GM12878 (cell line): ENCODE data around the gene TNIP1. TPM values are rescaled to one million over a fixed set of nuclear protein-coding genes. Genes with fewer than 3 reads are reported as not detected.

Source experiments
- ATAC-seq: fragments of 200-7000 bp; cut with Tn5 transposase; 3 replicates; pipeline ENCODE4 v1.9.1; 2020; ENCODE audit warnings: mild to moderate bottlenecking, moderate library complexity
- BruUV-seq: library from RNA; stranded (reverse); fragments of 400-500 nt; replicated peaks from 2 replicates; lab custom pipeline; 2021; lab: Mats Ljungman, UMichigan
- CTCF ChIA-PET: fragments of 300-600 bp; sonication (Branson Sonifier 250); formaldehyde crosslinking; extraction: SDS; loops from one replicate; lab custom pipeline; 2021; ENCODE audit warnings: inconsistent platforms; lab: Yijun Ruan, JAX
- POLR2A ChIA-PET: fragments of 350-600 bp; formaldehyde crosslinking; extraction: SDS; loops from one replicate; lab custom pipeline; 2021; ENCODE audit warnings: inconsistent platforms; lab: Charles Lee
- RAD21 ChIA-PET: fragments of 300-600 bp; sonication (Branson Sonifier 250); formaldehyde crosslinking; loops from one replicate; lab custom pipeline; 2023; ENCODE audit warnings: antibody characterized with exemption; ENCODE audit not compliant: unreplicated experiment; lab: Charles Lee
- SMC1A ChIA-PET: fragments of 300-600 bp; sonication (Branson Sonifier 250); formaldehyde crosslinking; loops from one replicate; lab custom pipeline; 2023; ENCODE audit not compliant: unreplicated experiment, uncharacterized antibody; lab: Charles Lee
- DNase-seq: peaks from one replicate; pipeline ENCODE4 v3.0.0-alpha.2; 2011; ENCODE audit warnings: low read depth, low spot score
- FAIRE-seq: peaks from 3 replicates; lab custom pipeline; 2011; peaks lifted over from hg19 to GRCh38; lab: Jason Lieb, UNC
- H2AFZ ChIP-seq: 2 replicates; pipeline ENCODE4 v1.6.0; 2011; ENCODE audit warnings: low read depth, low read length, control low read depth; ENCODE audit not compliant: control insufficient read depth
- H3K27ac ChIP-seq: 2 replicates; pipeline ENCODE4 v1.5.1; 2011; ENCODE audit warnings: control low read depth; ENCODE audit not compliant: control insufficient read depth, insufficient read depth
- H3K27me3 ChIP-seq, 2 experiments: replicated peaks in 1 of 2; 2 replicates each; pipeline versions ENCODE4 v1.6.0 to v1.6.1; 2011; ENCODE audit warnings: low read length in 1 of 2; ENCODE audit not compliant: control insufficient read depth in 2 of 2, insufficient read depth in 2 of 2
- H3K36me3 ChIP-seq, 2 experiments: 2 replicates each; pipeline ENCODE4 v1.5.1; 2011; ENCODE audit warnings: low read length in 1 of 2; ENCODE audit not compliant: control insufficient read depth in 2 of 2, insufficient read depth in 2 of 2
- H3K4me1 ChIP-seq: 2 replicates; pipeline ENCODE4 v1.6.1; 2011; ENCODE audit warnings: mild to moderate bottlenecking, low read length, moderate library complexity, mixed read lengths; ENCODE audit not compliant: control insufficient read depth, insufficient read depth
- H3K4me2 ChIP-seq: 2 replicates; pipeline ENCODE4 v1.6.0; 2011; ENCODE audit warnings: control low read depth; ENCODE audit not compliant: control insufficient read depth, insufficient read depth
- H3K4me3 ChIP-seq: fragments of 200-600 bp; sonication (generic); 2 replicates; pipeline ENCODE4 v1.5.1; 2016
- H3K79me2 ChIP-seq: 2 replicates; pipeline ENCODE4 v1.6.0; 2011; ENCODE audit warnings: low read length; ENCODE audit not compliant: control insufficient read depth, insufficient read depth
- H3K9ac ChIP-seq: 2 replicates; pipeline ENCODE4 v1.8.0; 2011; ENCODE audit warnings: low read length, control low read depth, mixed read lengths; ENCODE audit not compliant: control insufficient read depth, insufficient read depth
- H3K9me3 ChIP-seq: replicated peaks from 3 replicates; pipeline ENCODE4 v1.5.1; 2011; ENCODE audit warnings: mild to moderate bottlenecking, low read length; ENCODE audit not compliant: control insufficient read depth, insufficient read depth
- H4K20me1 ChIP-seq: 2 replicates; pipeline ENCODE4 v1.6.0; 2011; ENCODE audit not compliant: control insufficient read depth, insufficient read depth
- ATF2 ChIP-seq: IDR thresholded peaks from 2 replicates; pipeline ENCODE4 v1.6.1; 2012; ENCODE audit warnings: low read length, inconsistent platforms
- CREM ChIP-seq: IDR thresholded peaks from 2 replicates; pipeline ENCODE4 v1.6.1; 2014; ENCODE audit warnings: antibody characterized with exemption, low read depth
- FOXM1 ChIP-seq: IDR thresholded peaks from 2 replicates; pipeline ENCODE4 v1.6.1; 2012; ENCODE audit warnings: low read depth, mild to moderate bottlenecking, inconsistent platforms, low read length, moderate library complexity
- IKZF1 ChIP-seq: fragments of 450-650 bp; conservative IDR thresholded peaks from 2 replicates; pipeline ENCODE4 v1.6.1; 2017; ENCODE audit warnings: antibody characterized with exemption, mild to moderate bottlenecking
- IKZF2 ChIP-seq, 2 experiments: fragments of 450-650 bp; IDR thresholded peaks; 2 replicates each; pipeline ENCODE4 v1.6.1; 2017; ENCODE audit warnings: mild to moderate bottlenecking in 2 of 2, moderate library complexity in 2 of 2
- IRF3 ChIP-seq: fragments of 450-650 bp; IDR thresholded peaks from 2 replicates; pipeline ENCODE4 v1.6.1; 2014; ENCODE audit warnings: mild to moderate bottlenecking
- JUNB ChIP-seq: IDR thresholded peaks from 2 replicates; pipeline ENCODE4 v1.6.1; 2016; ENCODE audit warnings: antibody characterized with exemption, mild to moderate bottlenecking
- NFIC ChIP-seq: IDR thresholded peaks from 2 replicates; pipeline ENCODE4 v1.6.1; 2012; ENCODE audit warnings: low read depth, mild to moderate bottlenecking, inconsistent platforms, low read length, moderate library complexity
- PAX8 ChIP-seq: fragments of 450-650 bp; IDR thresholded peaks from 2 replicates; pipeline ENCODE4 v1.6.1; 2017; ENCODE audit warnings: mild to moderate bottlenecking, moderate library complexity
- RELA ChIP-seq: fragments of 450-650 bp; IDR thresholded peaks from 2 replicates; pipeline ENCODE4 v1.8.0; 2014; ENCODE audit warnings: borderline replicate concordance; ENCODE audit not compliant: partially characterized antibody
- RELB ChIP-seq: fragments of 450-650 bp; IDR thresholded peaks from 2 replicates; pipeline ENCODE4 v1.6.1; 2017; ENCODE audit warnings: low read depth, mild to moderate bottlenecking, moderate library complexity
- RUNX3 ChIP-seq: IDR thresholded peaks from 2 replicates; pipeline ENCODE4 v1.6.1; 2012; ENCODE audit warnings: low read length, inconsistent platforms
- SKIL ChIP-seq: fragments of 450-650 bp; IDR thresholded peaks from 2 replicates; pipeline ENCODE4 v1.6.1; 2017; ENCODE audit warnings: mild to moderate bottlenecking, low read depth, inconsistent platforms; ENCODE audit not compliant: poor library complexity, severe bottlenecking
- SPI1 ChIP-seq: IDR thresholded peaks from 2 replicates; pipeline ENCODE4 v1.6.1; 2011; ENCODE audit warnings: low read depth, mild to moderate bottlenecking, low read length, moderate library complexity, borderline replicate concordance; ENCODE audit not compliant: insufficient read depth
- TCF12 ChIP-seq: IDR thresholded peaks from 2 replicates; pipeline ENCODE4 v1.6.1; 2011; ENCODE audit warnings: low read depth, mild to moderate bottlenecking, low read length
- ZNF384 ChIP-seq: IDR thresholded peaks from 2 replicates; pipeline ENCODE4 v1.6.1; 2012; ENCODE audit warnings: low read depth, mild to moderate bottlenecking, low read length, improper control_type of control experiment, borderline replicate concordance
- WGBS: methylation state at CpG from one replicate; pipeline ENCODE4 v1.1.6; 2016; ENCODE audit warnings: low lambda C conversion rate; ENCODE audit not compliant: insufficient replicate concordance, insufficient coverage; ENCODE audit errors: missing lambda C conversion rate; 5-methylcytosine and 5-hydroxymethylcytosine counted together
- in situ Hi-C: fragments of 300-500 bp; cut with MboI; formaldehyde crosslinking; loops from 9 replicates; pipeline ENCODE4 v1.14.3; 2018; ENCODE audit warnings: mixed read lengths
- intact Hi-C: fragments of 100-400 bp; cut with micrococcal nuclease; formaldehyde crosslinking; loops from one replicate; pipeline ENCODE4 v1.14.2; 2022; ENCODE audit not compliant: unreplicated experiment
- polyA plus RNA-seq, 11 experiments: library from polyadenylated mRNA; depleted of rRNA in 4 of 11; unstranded in 6 of 11; stranded (reverse) in 5 of 11; fragments of >200 nt; fragmentation: Nextera tagmentation in 4 of 11; fragmentation: Illumina TruSeq in 1 of 11; extraction: Ambion mirVana in 4 of 11; extraction: Trizol in 1 of 11; gene quantifications; 1 replicate in 1 of 11; 2 replicates in 10 of 11; pipeline versions ENCODE4 v1.2.1 to v1.2.3, GENCODE V29; 2011 to 2016; ENCODE audit warnings: inconsistent platforms in 2 of 11, missing spikeins in 2 of 11, low read depth in 1 of 11
- total RNA-seq, 4 experiments: library from RNA; depleted of rRNA in 3 of 4; stranded (reverse); fragments of >200 nt in 3 of 4; fragmentation: Illumina TruSeq in 1 of 4; extraction: Trizol in 1 of 4; gene quantifications; 2 replicates each; pipeline versions ENCODE4 v1.2.1 to v1.2.3, GENCODE V29; 2013 to 2021

TNIP1 gene
- total and polyA plus RNA-seq, 10 of the 15 experiments (the other 5 are each of a cell fraction or from before 2014, with no cell fraction given) = 4.4 to 279 (median 150) TPM

DNA sequence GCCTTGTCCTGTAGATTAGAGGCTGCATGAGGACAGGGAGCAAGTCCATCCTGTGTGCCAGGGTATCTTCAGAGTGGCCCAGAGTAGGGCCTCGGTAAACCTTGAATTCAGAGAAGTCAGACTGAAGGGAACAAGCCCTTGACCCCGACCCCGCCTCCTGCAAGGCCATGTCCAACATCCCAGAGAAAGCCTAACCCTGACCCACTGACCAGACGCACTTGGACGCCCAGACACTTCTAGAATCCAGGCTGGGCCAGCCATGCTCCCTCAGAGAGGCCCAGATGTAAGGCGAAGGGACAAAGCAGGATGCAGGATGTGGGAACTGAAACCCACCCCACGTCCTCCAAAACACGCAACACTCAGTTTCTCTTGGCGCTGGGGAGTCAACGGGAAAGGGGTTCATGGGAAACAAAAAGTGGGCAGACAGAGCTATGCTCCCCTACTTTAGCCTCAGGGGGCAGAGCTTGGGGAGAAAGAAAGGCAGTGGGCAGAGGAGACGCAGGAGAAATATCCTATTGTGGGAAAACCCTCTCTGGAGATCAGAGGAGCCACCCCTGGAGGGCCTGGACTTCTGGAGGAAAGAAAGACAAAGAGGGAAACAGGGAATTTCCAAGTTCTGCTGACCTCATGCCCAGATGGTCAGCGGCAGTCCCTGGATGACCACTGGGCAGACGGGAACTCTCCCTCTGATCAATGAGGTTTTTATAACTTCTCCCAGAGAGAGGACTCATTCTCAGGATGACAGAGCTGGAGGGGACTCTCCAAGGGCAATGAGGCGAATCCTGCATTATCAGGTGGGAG, 13.0 kb downstream of the TNIP1 start:
- Histone ChIP-seq H3K79me2 (peaks cover 99% of the 10 kb centered on the region), H3K27me3 (no peaks in the 10 kb centered on the region), H2AFZ (no peak overlapping the region), H3K4me1 (peaks cover 83% of the 10 kb centered on the region), H3K9ac (peak overlapping the region; percentile 50), H3K4me3 (peak overlapping the region; percentile 6), H3K4me2 (peak overlapping the region; percentile 86), H3K9me3 (no peaks in the 10 kb centered on the region), H3K36me3 (peaks cover 44 to 64% of the 10 kb centered on the region in 2 experiments), H4K20me1 (peaks cover 46% of the 10 kb centered on the region), H3K27ac (peak overlapping the region; percentile 65)
- DNase-seq (no peak), FAIRE-seq (no peak), ATAC-seq (no peak; the same call in 2 of the 3 replicates)
- ChIA-PET CTCF (interaction anchor here (0.7 to 5.0 kb wide), 10 partner anchors 9 to 65 kb away, joined by 3 to 49 read pairs (median 7); no protein-coding TSS in a partner anchor), SMC1A (interaction anchor here (1.2 to 10.8 kb wide), 11 partner anchors 6 to 58 kb away, joined by 3 to 97 read pairs (median 9); no protein-coding TSS in a partner anchor), RAD21 (interaction anchor here (1.0 to 3.6 kb wide), 6 partner anchors 15 to 185 kb away, joined by 3 to 30 read pairs (median 4); partner anchors contain the start of genes GM2A and TNIP1), POLR2A (interaction anchor here (0.6 to 2.3 kb wide), 11 partner anchors 7 to 983 kb away, joined by 3 to 9 read pairs (median 3); partner anchors contain the start of gene TNIP1)
- in situ Hi-C loops (no loop called here), intact Hi-C loops (loop anchor here (1.0 kb wide), 1 partner anchor 8 kb away; no protein-coding TSS in a partner anchor)
- WGBS = 49% methylated on average over 14 of the region's 14 CpGs
- no TSS peak for BruUV-seq
- peak; percentile 31; the same call in 1 of the 2 replicates for TF ChIP-seq JUNB
- TF ChIP-seq TCF12 = peak; percentile 15; the same call in 1 of the 2 replicates
- no peak for TF ChIP-seq ZNF384
- peak; percentile 54 for TF ChIP-seq RELA
- peak; percentile 33; the same call in 1 of the 2 replicates for TF ChIP-seq CREM
- peak; percentile 36 for TF ChIP-seq RUNX3
- no peak for TF ChIP-seq IRF3
- peak; percentile 64; the same call in 1 of the 2 replicates for TF ChIP-seq NFIC
- peak; percentile 30; the same call in 1 of the 2 replicates for TF ChIP-seq SPI1
- no peak for TF ChIP-seq PAX8
- peak; percentile 33; the same call in 1 of the 2 replicates for TF ChIP-seq FOXM1
- no peak for TF ChIP-seq SKIL
- TF ChIP-seq IKZF2 (IDR thresholded peaks at IDR 0.05) = peak in 1 of 2 experiments; percentile 42; a peak in 2 of 4 replicates
- peak; percentile 65 for TF ChIP-seq IKZF1
- TF ChIP-seq ATF2 = peak; percentile 53; the same call in 1 of the 2 replicates
- peak; percentile 48; the same call in 1 of the 2 replicates for TF ChIP-seq RELB
